ENCODE results near the gene STARD3NL.

Gene STARD3NL

GRCh38 chr7:38276096-38276877 is 98.2 kb downstream of the STARD3NL start:
- Histone ChIP-seq H3K4me1 (ENCODE audit: control insufficient read depth, insufficient read depth, low read length) (no peaks in the 10 kb centered on the region), H3K9me3 (ENCODE audit: control insufficient read depth, low read length) (no peaks in the 10 kb centered on the region), H3K36me3 (ENCODE audit: control insufficient read depth, insufficient read depth, low read length) (no peaks in the 10 kb centered on the region), H3K9ac (ENCODE audit: low read length) (no peak overlapping the region), H3K27me3 (ENCODE audit: control insufficient read depth, insufficient read depth, low read length) (no peaks in the 10 kb centered on the region), H3K4me3 (ENCODE audit: low read length) (no peak overlapping the region)

GRCh38 chr7:38280000-38280399 is 102.0 kb downstream of the STARD3NL start:
- Histone ChIP-seq H3K36me3 (ENCODE audit: control insufficient read depth, insufficient read depth, low read length) (no peaks in the 10 kb centered on the region), H3K27me3 (ENCODE audit: control insufficient read depth, insufficient read depth, low read length) (no peaks in the 10 kb centered on the region), H3K4me1 (ENCODE audit: control insufficient read depth, insufficient read depth, low read length) (no peaks in the 10 kb centered on the region), H3K9ac (ENCODE audit: low read length) (no peak overlapping the region), H3K9me3 (ENCODE audit: control insufficient read depth, low read length) (no peaks in the 10 kb centered on the region), H3K4me3 (ENCODE audit: low read length) (no peak overlapping the region)
